AG04450 (cell line): ENCODE data around the gene FSTL1. TPM values are rescaled to one million over a fixed set of nuclear protein-coding genes. Genes with fewer than 3 reads are reported as not detected.

Experiments used
- CTCF ChIA-PET: fragments of 300-600, 350-600 bp; formaldehyde crosslinking; extraction: SDS; loops from one replicate; lab custom pipeline; 2022; ENCODE audit warnings: antibody characterized with exemption, inconsistent platforms; lab: Charles Lee
- POLR2A ChIA-PET: fragments of 350-600 bp; formaldehyde crosslinking; extraction: SDS; loops from one replicate; lab custom pipeline; 2021; ENCODE audit warnings: antibody characterized with exemption, inconsistent platforms; lab: Yijun Ruan, JAX
- DNase-seq: peaks from one replicate; pipeline ENCODE4 v3.0.0-alpha.2; 2011; ENCODE audit warnings: low read depth, low spot score
- H3K27ac ChIP-seq: one replicate; pipeline ENCODE4 v1.5.1; 2012; ENCODE audit warnings: low read depth, low read length, control low read depth
- H3K27me3 ChIP-seq: one replicate; pipeline ENCODE4 v1.6.0; 2012; ENCODE audit warnings: low read length; ENCODE audit not compliant: control insufficient read depth, insufficient read depth
- H3K4me3 ChIP-seq: 2 replicates; pipeline ENCODE4 v1.5.1; 2011; ENCODE audit warnings: mild to moderate bottlenecking, low read depth, low read length, control low read depth
- H3K9me3 ChIP-seq: 2 replicates; pipeline ENCODE4 v1.5.1; 2012; ENCODE audit warnings: low read length; ENCODE audit not compliant: control insufficient read depth, insufficient read depth
- polyA plus RNA-seq: library from polyadenylated mRNA; depleted of rRNA; stranded (reverse); fragments of >200 nt; gene quantifications from 2 replicates; pipeline ENCODE4 v1.2.3, GENCODE V29; 2011
- TF ChIP-seq, protein P1 (sequence below): IDR thresholded peaks from 2 replicates; pipeline ENCODE4 v1.5.1; 2011; ENCODE audit warnings: low read depth, low read length, control low read depth, inconsistent platforms

The FSTL1 gene
- polyA plus RNA-seq, 1 experiment, result 1,126 TPM

GRCh38 chr3:120473896-120474675, 23.3 kb upstream of the FSTL1 start:
- ChIA-PET CTCF (no interaction called here), POLR2A (interaction anchor here (1.7 kb wide), 1 partner anchor 25 kb away, joined by 8 read pairs; no protein-coding TSS in a partner anchor)
- DNase-seq, result no peak
- no peaks in the 10 kb centered on the region for H3K27me3 ChIP-seq
- H3K9me3 ChIP-seq, result no peaks in the 10 kb centered on the region
- no peak overlapping the region for H3K27ac ChIP-seq
- no peak overlapping the region for H3K4me3 ChIP-seq
- TF ChIP-seq, protein P1, sequence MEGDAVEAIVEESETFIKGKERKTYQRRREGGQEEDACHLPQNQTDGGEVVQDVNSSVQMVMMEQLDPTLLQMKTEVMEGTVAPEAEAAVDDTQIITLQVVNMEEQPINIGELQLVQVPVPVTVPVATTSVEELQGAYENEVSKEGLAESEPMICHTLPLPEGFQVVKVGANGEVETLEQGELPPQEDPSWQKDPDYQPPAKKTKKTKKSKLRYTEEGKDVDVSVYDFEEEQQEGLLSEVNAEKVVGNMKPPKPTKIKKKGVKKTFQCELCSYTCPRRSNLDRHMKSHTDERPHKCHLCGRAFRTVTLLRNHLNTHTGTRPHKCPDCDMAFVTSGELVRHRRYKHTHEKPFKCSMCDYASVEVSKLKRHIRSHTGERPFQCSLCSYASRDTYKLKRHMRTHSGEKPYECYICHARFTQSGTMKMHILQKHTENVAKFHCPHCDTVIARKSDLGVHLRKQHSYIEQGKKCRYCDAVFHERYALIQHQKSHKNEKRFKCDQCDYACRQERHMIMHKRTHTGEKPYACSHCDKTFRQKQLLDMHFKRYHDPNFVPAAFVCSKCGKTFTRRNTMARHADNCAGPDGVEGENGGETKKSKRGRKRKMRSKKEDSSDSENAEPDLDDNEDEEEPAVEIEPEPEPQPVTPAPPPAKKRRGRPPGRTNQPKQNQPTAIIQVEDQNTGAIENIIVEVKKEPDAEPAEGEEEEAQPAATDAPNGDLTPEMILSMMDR, result no peak

- no peak for DNase-seq
- Histone ChIP-seq H3K9me3 (no peaks in the 10 kb centered on the region), H3K27ac (no peak overlapping the region), H3K4me3 (no peak overlapping the region), H3K27me3 (no peaks in the 10 kb centered on the region)
- POLR2A ChIA-PET, result interaction anchor here (1.7 kb wide), 1 partner anchor 24 kb away, joined by 8 read pairs; no protein-coding TSS in a partner anchor
- CTCF ChIA-PET, result interaction anchor here (0.9 kb wide), 1 partner anchor 10 kb away, joined by 3 read pairs; no protein-coding TSS in a partner anchor
- TF ChIP-seq, protein P1, result no peak
Observed at GRCh38 chr3:120473389-120473788, 22.6 kb upstream of the FSTL1 start.

DNA sequence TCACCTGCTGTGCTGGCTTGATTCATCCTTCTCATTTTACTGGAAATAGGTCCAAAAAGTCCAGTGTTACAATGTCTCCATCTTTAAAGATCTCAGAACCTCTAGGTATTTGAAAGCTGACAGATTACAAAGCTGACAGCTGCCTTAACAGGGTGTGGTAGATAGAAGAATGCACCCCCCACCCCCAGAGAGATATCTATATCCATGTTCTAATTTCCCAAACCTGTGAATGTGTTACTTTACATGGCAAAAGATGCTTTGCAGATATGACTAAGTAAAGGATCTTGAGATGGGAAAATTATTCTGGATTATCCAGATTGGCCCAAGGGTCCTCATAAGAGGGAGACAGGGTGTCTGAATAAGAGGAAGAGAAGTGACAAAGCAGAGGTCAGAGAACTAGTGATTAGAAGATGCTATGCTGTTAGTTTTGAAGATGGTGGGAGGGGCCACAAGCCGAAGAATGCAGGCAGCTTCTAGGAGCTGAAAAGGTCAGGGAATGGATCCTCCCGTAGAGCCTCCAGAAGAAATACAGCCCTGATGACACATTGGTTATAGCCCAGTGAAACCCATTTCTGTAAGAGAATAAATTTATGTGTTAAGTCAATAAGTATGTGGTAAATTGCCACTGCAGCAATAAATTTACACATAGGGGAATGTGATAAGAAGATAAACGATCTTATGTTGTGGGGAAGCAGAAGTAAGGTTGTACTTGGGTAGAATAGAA, 21.5 kb upstream of the FSTL1 start:
- no peaks in the 10 kb centered on the region for H3K9me3 ChIP-seq
- no peak for DNase-seq
- no peak overlapping the region for H3K4me3 ChIP-seq
- POLR2A ChIA-PET, result interaction anchor here (3.7 kb wide), 1 partner anchor 22 kb away, joined by 25 read pairs; the partner anchor contains the start of gene FSTL1
- TF ChIP-seq, protein P1, result no peak
- no peak overlapping the region for H3K27ac ChIP-seq
- no peaks in the 10 kb centered on the region for H3K27me3 ChIP-seq
- CTCF ChIA-PET, result interaction anchor here (0.9 kb wide), 1 partner anchor 11 kb away, joined by 3 read pairs; no protein-coding TSS in a partner anchor

DNA sequence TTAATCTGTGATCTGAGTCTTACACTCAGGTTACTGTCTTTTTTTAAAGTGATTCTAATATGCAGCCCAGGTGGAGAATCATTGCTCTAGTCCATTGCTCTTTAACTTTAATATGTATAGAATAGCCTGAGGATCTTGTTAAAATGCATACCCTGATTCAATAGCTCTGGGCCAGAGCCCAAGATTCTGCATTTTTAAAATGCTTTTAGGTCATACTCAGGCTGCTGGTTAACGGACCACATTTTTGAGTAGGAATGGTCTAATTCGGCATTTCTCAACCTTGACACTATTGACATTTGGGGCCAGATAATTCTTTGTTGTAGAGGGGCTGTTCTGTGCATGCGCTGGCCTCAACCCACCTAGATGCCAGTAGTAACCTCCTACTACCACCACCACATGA, 20.9 kb upstream of the FSTL1 start:
- DNase-seq, result peak; percentile 30
- no peak overlapping the region for H3K4me3 ChIP-seq
- ChIA-PET CTCF (no interaction called here), POLR2A (interaction anchor here (3.7 kb wide), 1 partner anchor 22 kb away, joined by 25 read pairs; the partner anchor contains the start of gene FSTL1)
- no peak overlapping the region for H3K27ac ChIP-seq
- H3K9me3 ChIP-seq, result no peaks in the 10 kb centered on the region
- TF ChIP-seq, protein P1, result no peak
- no peaks in the 10 kb centered on the region for H3K27me3 ChIP-seq
